ENCODE data around the gene MFSD8. TPM values are rescaled to one million over a fixed set of nuclear protein-coding genes. Genes with fewer than 3 reads are reported as not detected.

The MFSD8 gene
- total and polyA plus RNA-seq, 2 donors (not counting 1 experiment from before 2014, with no cell fraction given) = 18.8 to 28.6 TPM

- Histone ChIP-seq H3K4me1 (ENCODE audit: control insufficient read depth, extremely low read depth, insufficient read depth, low read length) (no peaks in the 10 kb centered on the region), H3K27me3 (ENCODE audit: control insufficient read depth, insufficient read depth, low read length) (no peaks in the 10 kb centered on the region), H3K79me2 (ENCODE audit: control insufficient read depth, insufficient read depth, low read length) (no peaks in the 10 kb centered on the region), H3K9ac (ENCODE audit: insufficient read depth, low read length) (no peak overlapping the region), H3K9me3 (ENCODE audit: control insufficient read depth, insufficient read depth, low read depth, low read length) (no peaks in the 10 kb centered on the region), H3K4me3 (replicated peaks in 1 of 4; ENCODE audit: control extremely low read depth in 1 of 4, insufficient read depth in 1 of 4, low read depth in 3 of 4, low read length in 4 of 4) (no peak overlapping the region), H4K20me1 (ENCODE audit: control insufficient read depth, extremely low read depth, insufficient read depth, low read length) (no peaks in the 10 kb centered on the region), H3K27ac (ENCODE audit: insufficient read depth, low read length) (no peak overlapping the region), H2AFZ (ENCODE audit: low read length) (no peak overlapping the region), H3K4me2 (ENCODE audit: extremely low read depth, insufficient read depth, low read length) (no peak overlapping the region), H3K36me3 (ENCODE audit: control insufficient read depth, insufficient read depth, low read length) (no peaks in the 10 kb centered on the region)
- no peak for TF ChIP-seq EZH2 (IDR thresholded peaks at IDR 0.05; ENCODE audit: low read length, missing control alignments)
- TF ChIP-seq, protein P1, sequence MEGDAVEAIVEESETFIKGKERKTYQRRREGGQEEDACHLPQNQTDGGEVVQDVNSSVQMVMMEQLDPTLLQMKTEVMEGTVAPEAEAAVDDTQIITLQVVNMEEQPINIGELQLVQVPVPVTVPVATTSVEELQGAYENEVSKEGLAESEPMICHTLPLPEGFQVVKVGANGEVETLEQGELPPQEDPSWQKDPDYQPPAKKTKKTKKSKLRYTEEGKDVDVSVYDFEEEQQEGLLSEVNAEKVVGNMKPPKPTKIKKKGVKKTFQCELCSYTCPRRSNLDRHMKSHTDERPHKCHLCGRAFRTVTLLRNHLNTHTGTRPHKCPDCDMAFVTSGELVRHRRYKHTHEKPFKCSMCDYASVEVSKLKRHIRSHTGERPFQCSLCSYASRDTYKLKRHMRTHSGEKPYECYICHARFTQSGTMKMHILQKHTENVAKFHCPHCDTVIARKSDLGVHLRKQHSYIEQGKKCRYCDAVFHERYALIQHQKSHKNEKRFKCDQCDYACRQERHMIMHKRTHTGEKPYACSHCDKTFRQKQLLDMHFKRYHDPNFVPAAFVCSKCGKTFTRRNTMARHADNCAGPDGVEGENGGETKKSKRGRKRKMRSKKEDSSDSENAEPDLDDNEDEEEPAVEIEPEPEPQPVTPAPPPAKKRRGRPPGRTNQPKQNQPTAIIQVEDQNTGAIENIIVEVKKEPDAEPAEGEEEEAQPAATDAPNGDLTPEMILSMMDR (conservative IDR thresholded peaks at IDR 0.05 in 1 of 2, IDR thresholded peaks at IDR 0.05 in 1 of 2; ENCODE audit: low read depth in 1 of 2, low read length in 2 of 2) = no peak
- DNase-seq (ENCODE audit: low read depth in 2 of 2) = no peak
These were observed 28.2 kb upstream of the MFSD8 start for GRCh38 chr4:127993151-127993550.

- no peaks in the 10 kb centered on the region for H3K4me1 ChIP-seq (ENCODE audit: control insufficient read depth, extremely low read depth, insufficient read depth, low read length)
- H3K9me3 ChIP-seq (ENCODE audit: control insufficient read depth, insufficient read depth, low read depth, low read length) = no peaks in the 10 kb centered on the region
- H3K4me2 ChIP-seq (ENCODE audit: extremely low read depth, insufficient read depth, low read length) = no peak overlapping the region
- H3K36me3 ChIP-seq (ENCODE audit: control insufficient read depth, insufficient read depth, low read length) = no peaks in the 10 kb centered on the region
- TF ChIP-seq, protein P1 (conservative IDR thresholded peaks at IDR 0.05 in 1 of 2, IDR thresholded peaks at IDR 0.05 in 1 of 2; ENCODE audit: low read depth in 1 of 2, low read length in 2 of 2) = no peak
- TF ChIP-seq EZH2 (IDR thresholded peaks at IDR 0.05; ENCODE audit: low read length, missing control alignments) = no peak
- no peak for DNase-seq (ENCODE audit: low read depth in 2 of 2)
- H3K27me3 ChIP-seq (ENCODE audit: control insufficient read depth, insufficient read depth, low read length) = no peaks in the 10 kb centered on the region
- no peaks in the 10 kb centered on the region for H3K79me2 ChIP-seq (ENCODE audit: control insufficient read depth, insufficient read depth, low read length)
- no peaks in the 10 kb centered on the region for H4K20me1 ChIP-seq (ENCODE audit: control insufficient read depth, extremely low read depth, insufficient read depth, low read length)
- no peak overlapping the region for H3K9ac ChIP-seq (ENCODE audit: insufficient read depth, low read length)
- no peak overlapping the region for H3K4me3 ChIP-seq (replicated peaks in 1 of 4; ENCODE audit: control extremely low read depth in 1 of 4, insufficient read depth in 1 of 4, low read depth in 3 of 4, low read length in 4 of 4)
- H2AFZ ChIP-seq (ENCODE audit: low read length) = no peak overlapping the region
- H3K27ac ChIP-seq (ENCODE audit: insufficient read depth, low read length) = no peak overlapping the region
These were observed 23.7 kb upstream of the MFSD8 start for GRCh38 chr4:127988638-127989037.

DNA sequence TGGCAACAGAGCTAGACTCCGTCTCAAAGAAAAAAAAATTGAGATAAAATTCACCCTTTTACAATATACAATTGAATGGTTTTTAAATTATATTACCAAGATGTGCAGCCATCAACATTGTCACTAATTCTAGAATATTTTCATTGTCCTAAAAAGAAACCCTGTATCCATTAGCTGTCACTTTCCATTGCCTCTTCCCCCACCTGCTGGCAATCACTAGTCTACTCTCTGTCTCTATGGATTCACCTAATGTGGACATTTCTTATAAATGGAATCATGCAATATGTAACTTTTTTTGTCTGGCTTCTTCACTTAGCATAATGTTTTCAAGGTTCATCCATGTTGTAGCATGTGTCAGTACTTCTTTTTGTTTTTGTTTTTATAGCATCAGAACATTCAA is 21.0 kb upstream of the MFSD8 start:
- H3K36me3 ChIP-seq (ENCODE audit: control insufficient read depth, insufficient read depth, low read length) = no peaks in the 10 kb centered on the region
- no peak overlapping the region for H3K9ac ChIP-seq (ENCODE audit: insufficient read depth, low read length)

More for the DNA sequence above, 21.0 kb upstream of the MFSD8 start:
- Histone ChIP-seq H3K27ac (ENCODE audit: insufficient read depth, low read length) (no peak overlapping the region), H2AFZ (ENCODE audit: low read length) (no peak overlapping the region), H3K9me3 (ENCODE audit: control insufficient read depth, insufficient read depth, low read depth, low read length) (no peaks in the 10 kb centered on the region), H4K20me1 (ENCODE audit: control insufficient read depth, extremely low read depth, insufficient read depth, low read length) (no peaks in the 10 kb centered on the region), H3K79me2 (ENCODE audit: control insufficient read depth, insufficient read depth, low read length) (no peaks in the 10 kb centered on the region), H3K27me3 (ENCODE audit: control insufficient read depth, insufficient read depth, low read length) (no peaks in the 10 kb centered on the region), H3K4me1 (ENCODE audit: control insufficient read depth, extremely low read depth, insufficient read depth, low read length) (no peaks in the 10 kb centered on the region), H3K4me2 (ENCODE audit: extremely low read depth, insufficient read depth, low read length) (no peak overlapping the region), H3K4me3 (replicated peaks in 1 of 4; ENCODE audit: control extremely low read depth in 1 of 4, insufficient read depth in 1 of 4, low read depth in 3 of 4, low read length in 4 of 4) (no peak overlapping the region)
- no peak for DNase-seq (ENCODE audit: low read depth in 2 of 2)
- no peak for TF ChIP-seq EZH2 (IDR thresholded peaks at IDR 0.05; ENCODE audit: low read length, missing control alignments)
- TF ChIP-seq, protein P1 (conservative IDR thresholded peaks at IDR 0.05 in 1 of 2, IDR thresholded peaks at IDR 0.05 in 1 of 2; ENCODE audit: low read depth in 1 of 2, low read length in 2 of 2) = no peak

Data from fibroblast of lung (primary cell).